Measurements from ENCODE around the gene PLEKHH2.
"Not testable (repeated sequence)": the region's sequence is repeated elsewhere in the genome, so short reads cannot be mapped to it uniquely, and the experiment has no call there.

Gene PLEKHH2

GRCh38 chr2:43637030-43637803 lies at the start of gene PLEKHH2:
TSS of gene PLEKHH2 (plus strand) at chr2:43637260. CDS start at chr2:43644674, 7,414 bp downstream.
- DNase-seq (ENCODE audit: low read depth in 2 of 2), result peak; percentile 78 to 93

- DNase-seq (ENCODE audit: low read depth in 2 of 2), result no peak
These were observed 44.6 kb upstream of the PLEKHH2 start for GRCh38 chr2:43592443-43592842.

GRCh38 chr2:43593254-43593653 lies 43.8 kb upstream of the PLEKHH2 start:
- no peak for DNase-seq (ENCODE audit: low read depth in 2 of 2)

DNA sequence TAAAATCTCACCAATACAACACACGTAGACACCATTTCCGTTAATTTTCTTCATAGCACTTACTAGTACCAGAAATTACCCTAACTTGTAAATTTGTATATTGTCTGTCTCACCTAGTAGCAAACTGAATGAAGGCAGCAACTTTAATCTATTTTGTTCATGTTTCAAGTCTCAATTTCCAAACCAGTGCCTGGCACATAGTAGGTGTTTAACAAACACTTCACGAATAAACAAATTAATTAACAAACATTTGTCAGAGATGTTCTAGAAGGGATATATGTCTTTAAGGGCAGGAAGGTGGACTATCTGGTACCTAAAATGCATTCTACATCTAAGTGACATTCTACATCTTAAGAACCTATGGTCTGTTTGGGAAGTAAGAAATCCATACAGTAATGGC lies 42.2 kb upstream of the PLEKHH2 start:
- no peak for DNase-seq (ENCODE audit: low read depth in 2 of 2)

DNA sequence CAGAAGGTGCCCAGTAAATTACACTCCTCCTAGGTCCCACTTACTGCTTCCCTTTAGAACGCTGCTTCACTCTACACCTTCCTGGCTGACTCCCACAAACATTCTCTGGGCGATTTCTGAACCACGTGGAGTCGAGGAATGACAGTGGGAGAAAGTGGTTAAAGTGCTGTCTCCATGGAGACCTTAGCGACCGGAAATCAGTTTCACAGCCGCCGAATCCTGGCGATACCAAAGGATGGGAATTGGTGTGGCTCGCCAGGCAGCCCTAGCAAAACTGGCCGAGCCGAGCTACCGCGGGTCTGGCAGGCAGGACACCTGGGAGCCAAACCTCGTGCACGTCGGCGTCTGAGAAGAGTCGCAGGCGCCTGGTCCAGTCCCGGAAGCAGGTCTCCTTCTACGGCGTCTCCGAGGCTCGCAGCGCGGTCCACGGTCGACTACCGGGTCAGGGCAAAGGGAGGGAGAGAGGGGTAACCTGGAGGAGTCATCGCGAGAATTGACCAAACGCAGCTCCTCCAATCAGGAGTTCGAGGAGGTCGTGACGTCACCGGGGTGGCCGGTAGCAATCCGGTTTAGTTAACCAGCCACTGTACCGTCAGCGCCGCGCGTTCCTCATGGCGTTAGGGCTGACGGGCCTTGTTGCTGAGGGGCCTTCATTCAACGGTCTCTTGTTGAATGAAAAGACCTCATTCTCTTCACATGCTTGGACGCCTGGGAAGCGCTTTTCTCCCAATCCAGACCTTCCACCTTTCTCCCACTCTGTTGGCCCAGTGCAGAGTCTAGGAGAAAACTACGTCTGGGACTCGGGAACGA lies 41.3 kb upstream of the PLEKHH2 start, which contains the start of gene THADA:
Gene THADA, minus strand, starts transcription at position 436 of the 810 bp plus-strand sequence. CDS start 3,646 bp downstream, outside the sequence.
- DNase-seq (ENCODE audit: low read depth in 2 of 2), result peak; percentile 96 to 99

- not testable (repeated sequence) for DNase-seq (ENCODE audit: low read depth in 2 of 2)
These were observed 36.5 kb upstream of the PLEKHH2 start for GRCh38 chr2:43600596-43600995.

DNA sequence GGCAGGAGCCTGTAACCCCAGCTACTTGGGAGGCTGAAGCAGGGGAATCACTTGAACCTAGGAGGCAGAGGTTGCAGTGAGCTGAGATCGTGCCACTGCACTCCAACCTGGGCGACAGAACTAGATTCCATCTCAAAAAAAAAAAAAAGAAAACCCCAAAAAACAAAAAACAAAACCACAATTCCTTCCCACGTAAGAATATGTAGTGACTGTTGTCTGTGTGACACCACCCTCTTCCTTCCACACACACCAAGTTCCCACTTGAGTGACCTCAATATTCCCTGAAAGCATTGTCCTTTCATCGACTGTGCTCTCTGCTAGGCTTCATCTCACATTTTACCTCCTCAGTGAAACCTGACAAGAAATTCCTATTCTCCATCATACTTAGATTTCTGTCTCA lies 32.4 kb upstream of the PLEKHH2 start:
- no peak for DNase-seq (ENCODE audit: low read depth in 2 of 2)

DNA sequence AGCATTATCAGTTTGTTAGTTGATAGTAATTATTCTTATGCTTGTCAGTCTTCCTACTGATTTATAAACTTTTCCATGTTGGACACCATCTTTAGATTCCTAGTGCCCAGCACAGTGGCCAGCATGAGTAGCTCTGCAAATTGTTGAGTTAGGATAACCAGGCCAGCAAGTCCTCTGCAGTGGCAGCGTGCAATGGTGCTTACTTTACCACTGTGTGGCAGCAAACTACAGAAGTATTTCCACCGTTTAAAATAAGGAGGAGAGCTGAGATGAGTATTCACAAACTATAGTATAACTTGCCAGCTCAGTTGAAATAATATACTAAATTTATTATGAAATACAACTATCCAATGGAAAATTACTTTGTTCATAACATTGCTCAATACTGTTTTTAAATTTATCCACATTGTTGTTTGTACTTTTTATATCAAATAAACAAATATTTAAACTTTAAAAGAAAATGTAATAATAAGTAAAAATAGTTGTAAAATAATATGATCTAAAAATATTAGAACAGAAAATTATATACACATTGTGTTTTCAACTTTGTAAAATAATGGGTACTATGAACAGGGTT lies 31.9 kb upstream of the PLEKHH2 start:
- no peak for DNase-seq (ENCODE audit: low read depth in 2 of 2)

DNA sequence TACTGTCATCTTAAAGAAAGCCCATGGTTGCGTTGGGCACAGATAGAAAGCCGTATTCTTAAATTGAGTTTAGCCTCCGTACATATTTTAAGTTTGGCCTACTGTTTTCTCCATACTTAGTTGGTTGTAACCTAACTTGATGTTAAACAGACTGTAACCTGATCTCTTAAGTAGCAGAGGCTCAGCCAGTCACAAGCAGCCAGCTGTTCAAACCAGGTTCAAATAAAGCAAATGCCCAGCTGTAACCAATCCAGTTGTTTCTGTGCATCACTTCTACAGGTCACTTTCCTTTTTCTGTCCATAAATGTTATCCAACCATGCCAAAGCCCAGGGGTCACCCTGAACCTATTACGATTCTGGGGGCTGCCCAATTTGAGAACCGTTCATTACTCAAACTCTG lies 31.2 kb upstream of the PLEKHH2 start:
- no peak for DNase-seq (ENCODE audit: low read depth in 2 of 2)

- DNase-seq (ENCODE audit: low read depth in 2 of 2), result peak in 1 of 2 experiments; percentile 11
These were observed 27.7 kb upstream of the PLEKHH2 start for GRCh38 chr2:43609290-43609918.

GRCh38 chr2:43610361-43610760 lies 26.7 kb upstream of the PLEKHH2 start:
- no peak for DNase-seq (ENCODE audit: low read depth in 2 of 2)

DNA sequence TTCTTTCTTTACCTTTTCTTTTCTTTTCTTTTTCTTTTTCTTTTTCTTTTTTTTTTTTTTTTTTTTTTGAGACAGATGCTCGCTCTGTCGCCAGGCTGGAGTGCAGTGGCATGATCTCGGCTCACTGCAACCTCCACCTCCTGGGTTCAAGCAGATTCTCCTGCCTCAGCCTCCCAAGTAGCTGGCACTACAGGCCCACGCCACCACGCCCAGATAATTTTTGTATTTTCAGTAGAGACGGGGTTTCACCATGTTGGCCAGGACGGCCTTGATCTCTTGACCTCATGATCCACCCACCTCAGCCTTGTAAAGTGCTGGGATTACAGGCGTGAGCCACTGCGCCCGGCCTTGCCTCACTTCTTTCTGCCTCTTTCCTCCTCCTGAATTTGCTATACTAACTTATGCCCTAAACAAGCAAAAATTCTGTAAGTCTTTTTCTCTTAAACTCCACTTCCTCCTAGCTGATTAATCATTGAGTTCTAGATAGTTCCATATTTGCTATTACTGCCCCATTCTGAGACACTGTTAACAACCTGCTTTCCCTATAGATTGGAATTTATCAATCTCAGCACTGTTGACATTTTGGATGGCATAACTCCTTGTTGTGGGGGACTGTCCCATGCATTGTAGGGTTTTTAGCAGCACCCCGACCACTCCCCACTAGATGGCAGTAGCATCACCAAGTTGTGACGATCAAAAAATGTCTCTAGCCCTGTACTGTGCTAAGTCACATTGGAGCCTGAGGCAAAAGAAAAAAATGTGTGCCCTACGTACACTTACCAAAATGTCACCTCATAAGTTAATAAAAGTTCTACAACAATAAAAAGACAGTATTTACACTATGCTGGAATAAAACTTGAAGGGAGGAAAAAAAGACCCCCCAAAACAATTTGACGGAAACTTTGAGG lies 24.8 kb upstream of the PLEKHH2 start:
- DNase-seq (ENCODE audit: low read depth in 2 of 2), result peak; percentile 49 to 71

GRCh38 chr2:43612944-43613343 lies 24.1 kb upstream of the PLEKHH2 start:
- DNase-seq (ENCODE audit: low read depth in 2 of 2), result no peak

DNA sequence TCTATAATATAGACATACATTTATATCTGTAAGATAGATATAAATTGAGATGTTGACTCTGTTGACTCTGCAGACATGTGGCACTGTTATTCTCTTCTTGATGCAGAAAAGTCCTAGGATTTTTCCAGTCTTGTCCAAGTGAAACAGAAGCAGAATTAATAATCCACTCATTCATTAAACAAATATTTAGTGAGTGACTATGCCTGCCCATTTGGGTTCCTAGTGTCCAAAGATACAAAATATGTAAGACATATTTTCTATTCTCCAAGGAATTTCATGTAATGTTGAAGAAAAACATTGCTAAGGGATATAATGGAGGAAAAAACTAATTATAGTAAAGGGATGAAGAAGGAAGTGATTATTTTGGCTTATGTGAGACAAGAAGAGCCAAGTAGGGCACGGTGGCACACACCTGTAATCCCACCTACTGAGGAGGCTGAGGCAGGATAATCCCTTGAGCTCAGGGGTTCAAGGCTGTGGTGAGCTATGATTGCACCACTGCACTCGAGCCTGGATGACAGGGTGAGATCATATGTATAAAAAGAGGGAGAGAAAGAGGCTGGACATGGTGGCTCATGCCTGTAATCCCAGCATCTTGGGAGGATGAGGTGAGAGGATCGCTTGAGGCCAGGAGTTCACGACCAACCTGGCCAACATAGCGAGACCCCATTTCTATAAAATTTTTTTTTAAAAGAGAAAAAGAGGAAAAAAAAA lies 19.9 kb upstream of the PLEKHH2 start:
- DNase-seq (ENCODE audit: low read depth in 2 of 2), result no peak

DNA sequence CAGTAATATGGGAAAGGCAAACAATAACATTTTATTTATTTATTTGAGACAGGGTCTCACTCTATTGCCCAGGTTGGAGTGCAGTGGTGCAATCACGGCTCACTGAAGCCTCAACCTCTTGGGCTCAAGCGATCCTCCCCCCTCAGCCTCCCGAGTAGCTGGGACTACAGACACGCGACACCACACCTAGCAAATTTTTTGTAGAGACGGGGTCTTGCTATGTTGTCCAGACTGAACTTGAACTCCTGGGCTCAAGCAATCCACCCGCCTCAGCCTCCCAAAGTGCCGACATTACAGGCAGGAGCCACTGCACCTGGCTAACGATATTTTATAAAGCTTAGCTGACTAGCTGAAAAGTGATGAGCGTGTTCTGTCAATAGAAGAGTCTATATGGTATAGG lies 17.5 kb upstream of the PLEKHH2 start:
- no peak for DNase-seq (ENCODE audit: low read depth in 2 of 2)

GRCh38 chr2:43622931-43623451 lies 14.1 kb upstream of the PLEKHH2 start:
- no peak for DNase-seq (ENCODE audit: low read depth in 2 of 2)

- DNase-seq (ENCODE audit: low read depth in 2 of 2), result no peak
These were observed 5.3 kb upstream of the PLEKHH2 start for GRCh38 chr2:43631618-43632317.

- no peak for DNase-seq (ENCODE audit: low read depth in 2 of 2)
These were observed 2.3 kb upstream of the PLEKHH2 start for GRCh38 chr2:43634604-43635306.

GRCh38 chr2:43636153-43636552 lies 907 bp upstream of the PLEKHH2 start:
- not testable (repeated sequence) for DNase-seq (ENCODE audit: low read depth in 2 of 2)

Measured in stimulated activated CD4-positive, alpha-beta T cell treated with anti-CD3 and anti-CD28 coated beads, Interleukin-12 subunit alpha, Interleukin-12 subunit beta, amount 100 ng/mL, for 24 hours (primary cell).